ENCODE results near the gene CTNNA2.

Gene CTNNA2

DNA sequence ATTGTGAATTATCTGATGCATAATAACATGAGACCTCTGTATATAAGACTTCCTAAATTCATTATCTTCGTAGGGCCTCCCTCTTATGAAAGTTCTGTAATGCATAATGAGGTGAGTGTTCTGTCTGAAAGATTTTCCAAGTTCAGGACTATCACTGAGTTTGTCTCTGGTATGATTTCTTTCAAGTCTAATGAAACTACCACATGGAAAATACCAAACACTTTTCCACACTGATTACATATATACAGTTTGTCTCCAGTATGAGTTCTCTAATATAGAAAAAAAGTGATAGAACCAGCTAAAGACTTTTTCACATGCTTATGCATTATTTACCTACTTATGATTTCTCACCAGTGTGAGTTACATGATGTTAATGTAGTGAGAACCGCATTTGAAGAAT lies 34.7 kb downstream of the CTNNA2 start:
- DNase-seq (ENCODE audit: extremely low spot score), result no peak
- CTCF ChIA-PET, result no interaction called here

GRCh38 chr2:79552653-79553052 lies 39.8 kb downstream of the CTNNA2 start:
- no peak for TF ChIP-seq CTCF (IDR thresholded peaks at IDR 0.05; ENCODE audit: control extremely low read depth, extremely low read depth, low read depth, missing control alignments)
- no peak for DNase-seq (ENCODE audit: extremely low spot score)
- POLR2A ChIA-PET, result no interaction called here
- CTCF ChIA-PET, result no interaction called here

More for the DNA sequence above, 34.7 kb downstream of the CTNNA2 start:
- POLR2A ChIA-PET, result no interaction called here
- no peak for TF ChIP-seq CTCF (IDR thresholded peaks at IDR 0.05; ENCODE audit: control extremely low read depth, extremely low read depth, low read depth, missing control alignments)

DNA sequence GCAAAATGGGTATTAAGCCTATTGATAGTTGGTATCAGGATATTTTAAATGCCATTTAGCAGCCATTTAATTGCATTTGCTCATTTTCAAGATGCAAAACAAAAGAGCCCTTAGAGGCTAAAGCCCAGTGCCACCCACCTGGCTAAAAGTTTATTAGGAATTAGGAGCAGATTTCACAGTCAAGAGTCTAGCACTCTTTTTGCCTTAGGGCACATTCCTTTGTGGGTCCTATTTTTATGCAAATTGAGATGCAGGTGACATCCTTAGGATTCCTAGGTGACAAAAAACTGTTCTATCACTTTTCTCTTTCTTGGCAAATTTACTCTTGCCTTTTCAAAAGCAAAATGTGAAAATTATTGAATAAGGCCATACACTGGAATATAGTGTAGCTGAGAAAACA lies 42.0 kb downstream of the CTNNA2 start:
- TF ChIP-seq CTCF (IDR thresholded peaks at IDR 0.05; ENCODE audit: control extremely low read depth, extremely low read depth, low read depth, missing control alignments), result no peak
- POLR2A ChIA-PET, result no interaction called here
- CTCF ChIA-PET, result no interaction called here
- no peak for DNase-seq (ENCODE audit: extremely low spot score)

- no peak for TF ChIP-seq CTCF (IDR thresholded peaks at IDR 0.05; ENCODE audit: control extremely low read depth, extremely low read depth, low read depth, missing control alignments)
- ChIA-PET POLR2A (no interaction called here), CTCF (no interaction called here)
- no peak for DNase-seq (ENCODE audit: extremely low spot score)
Observed at GRCh38 chr2:79564065-79564464, 51.2 kb downstream of the CTNNA2 start.

DNA sequence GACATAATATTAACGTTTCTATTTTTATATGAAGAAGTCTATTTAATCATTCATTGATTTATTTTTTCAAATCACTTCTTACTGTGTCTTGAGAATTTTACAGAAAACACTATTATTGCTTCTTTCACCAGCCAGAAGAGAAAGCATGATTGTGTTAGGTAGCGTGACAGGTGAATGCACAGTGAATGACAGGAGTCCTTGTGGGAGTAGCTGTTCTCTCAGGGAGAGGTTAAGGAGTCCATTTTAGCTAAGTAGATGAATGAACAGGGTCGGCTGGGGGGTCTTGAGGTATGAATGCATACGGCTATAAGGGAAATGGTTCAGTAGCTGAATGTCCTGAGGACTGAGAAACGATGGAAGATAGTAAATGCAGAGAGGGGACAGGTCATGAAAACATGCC lies 56.2 kb downstream of the CTNNA2 start:
- ChIA-PET CTCF (no interaction called here), POLR2A (no interaction called here)
- no peak for TF ChIP-seq CTCF (IDR thresholded peaks at IDR 0.05; ENCODE audit: control extremely low read depth, extremely low read depth, low read depth, missing control alignments)
- no peak for DNase-seq (ENCODE audit: extremely low spot score)

DNA sequence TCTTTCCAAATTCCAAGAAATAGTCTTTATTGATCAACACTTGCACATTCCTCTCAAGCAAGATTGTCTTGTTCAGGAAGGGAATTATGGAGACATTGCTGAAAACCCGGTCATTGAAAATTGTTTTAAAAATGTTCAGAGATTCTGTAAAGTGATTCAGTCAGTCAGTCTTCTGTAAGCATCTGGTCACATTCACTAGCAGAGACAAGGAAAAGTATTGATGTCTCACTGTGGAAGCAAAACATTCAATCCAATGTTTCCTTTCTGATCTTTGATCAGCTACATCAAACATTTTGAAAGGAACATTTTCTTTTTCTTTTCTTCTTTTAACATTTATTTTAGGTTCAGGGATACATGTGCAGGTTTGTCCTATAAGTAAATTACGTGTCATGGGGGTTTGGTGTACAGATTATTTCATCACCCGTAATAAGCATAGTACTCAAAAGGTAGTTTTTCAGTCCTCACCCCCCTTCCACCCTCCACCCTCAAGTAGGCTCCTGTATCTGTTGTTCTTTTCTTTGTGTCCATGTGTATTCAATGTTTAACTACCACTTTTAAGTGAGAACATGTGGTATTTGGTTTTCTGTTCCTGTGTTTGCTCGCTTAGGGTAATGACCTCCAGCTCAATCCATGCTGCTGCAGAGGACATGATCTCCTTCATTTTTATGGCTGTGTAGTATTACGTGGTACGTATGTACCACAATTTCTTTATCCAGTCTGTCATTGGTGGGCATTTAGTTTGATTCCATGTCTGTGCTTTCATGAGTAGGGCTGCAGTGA lies 61.2 kb downstream of the CTNNA2 start:
- TF ChIP-seq CTCF (IDR thresholded peaks at IDR 0.05; ENCODE audit: control extremely low read depth, extremely low read depth, low read depth, missing control alignments), result no peak
- no peak for DNase-seq (ENCODE audit: extremely low spot score)
- ChIA-PET POLR2A (no interaction called here), CTCF (no interaction called here)
